HL-60 (cell line): ENCODE data around the gene SLC7A1.

Experiments
- CTCF ChIP-seq: IDR thresholded peaks from one replicate; pipeline ENCODE4 v1.5.1; 2011; ENCODE audit warnings: low read length, control low read depth, inconsistent platforms; ENCODE audit not compliant: insufficient read depth
- GABPA ChIP-seq: IDR thresholded peaks from 2 replicates; pipeline ENCODE4 v1.6.1; 2012; ENCODE audit warnings: low read depth
- POLR2AphosphoS5 ChIP-seq: IDR thresholded peaks from 2 replicates; pipeline ENCODE4 v1.6.1; 2012; ENCODE audit warnings: low read depth
- REST ChIP-seq: IDR thresholded peaks from 2 replicates; pipeline ENCODE4 v1.6.1; 2012; ENCODE audit warnings: low read depth; ENCODE audit not compliant: insufficient replicate concordance
- SPI1 ChIP-seq: IDR thresholded peaks from 2 replicates; pipeline ENCODE4 v1.6.1; 2012; ENCODE audit warnings: low read depth, mild to moderate bottlenecking, borderline replicate concordance

DNA sequence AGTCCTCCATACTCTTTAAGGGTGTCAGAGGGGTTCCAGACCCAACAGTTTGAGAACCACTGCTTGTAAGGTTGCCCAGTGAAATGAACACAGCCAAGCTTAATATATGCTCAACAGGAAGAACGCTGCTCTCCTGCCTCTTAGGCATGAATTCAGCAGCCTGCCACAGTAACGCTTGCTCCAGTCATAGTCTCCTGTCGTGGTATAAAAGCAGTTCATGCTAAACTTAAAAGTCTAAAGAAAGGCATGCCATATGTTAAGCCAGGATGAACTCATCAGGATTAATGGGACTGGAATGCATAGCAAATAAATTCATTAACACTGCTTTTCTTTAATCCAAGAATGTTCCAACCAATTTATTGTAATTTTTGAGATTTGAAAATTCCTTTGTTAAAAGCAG lies 38.7 kb downstream of the SLC7A1 start:
- TF ChIP-seq REST, result no peak
- no peak for TF ChIP-seq CTCF
- no peak for TF ChIP-seq POLR2AphosphoS5
- TF ChIP-seq SPI1, result no peak
- no peak for TF ChIP-seq GABPA
